RWPE2 (cell line): ENCODE measurements around the gene EMC9.

Experiments used
- ATAC-seq: fragments of 200-7000 bp; cut with Tn5 transposase; 3 replicates; pipeline ENCODE4 v1.9.1; 2021; ENCODE audit warnings: low read depth
- DNase-seq: peaks from one replicate; pipeline ENCODE4 v3.0.0-alpha.2; 2020; ENCODE audit warnings: low spot score
- H3K27ac ChIP-seq: fragments of 450-650 bp; 2 replicates; pipeline ENCODE4 v1.5.1; 2017; ENCODE audit warnings: mild to moderate bottlenecking; ENCODE audit not compliant: poor library complexity, severe bottlenecking
- H3K27me3 ChIP-seq: fragments of 250-450 bp; sonication (Bioruptor Pico); 2 replicates; pipeline ENCODE4 v1.5.1; 2021; ENCODE audit warnings: mild to moderate bottlenecking, moderate library complexity; ENCODE audit not compliant: insufficient read depth, poor library complexity, severe bottlenecking
- H3K36me3 ChIP-seq: fragments of 250-450 bp; sonication (Bioruptor Pico); 2 replicates; pipeline ENCODE4 v1.5.1; 2020; ENCODE audit warnings: low read depth, mild to moderate bottlenecking, moderate library complexity
- H3K4me1 ChIP-seq: fragments of 250-450 bp; sonication (Bioruptor Pico); 2 replicates; pipeline ENCODE4 v1.5.1; 2021; ENCODE audit warnings: mild to moderate bottlenecking, moderate library complexity; ENCODE audit not compliant: insufficient read depth, poor library complexity, severe bottlenecking
- H3K4me3 ChIP-seq: fragments of 250-450 bp; sonication (Bioruptor Pico); 2 replicates; pipeline ENCODE4 v1.5.1; 2021; ENCODE audit warnings: mild to moderate bottlenecking, moderate library complexity; ENCODE audit not compliant: severe bottlenecking
- H3K9me3 ChIP-seq: fragments of 250-450 bp; sonication (Bioruptor Pico); 2 replicates; pipeline ENCODE4 v1.5.1; 2021; ENCODE audit warnings: mild to moderate bottlenecking, moderate library complexity; ENCODE audit not compliant: severe bottlenecking
- TF ChIP-seq, protein P1 (sequence below): fragments of 450-650 bp; IDR thresholded peaks from one replicate; pipeline ENCODE4 v1.5.1; 2017; ENCODE audit warnings: mild to moderate bottlenecking, moderate library complexity; ENCODE audit not compliant: poor library complexity, severe bottlenecking

EMC9 gene

DNA sequence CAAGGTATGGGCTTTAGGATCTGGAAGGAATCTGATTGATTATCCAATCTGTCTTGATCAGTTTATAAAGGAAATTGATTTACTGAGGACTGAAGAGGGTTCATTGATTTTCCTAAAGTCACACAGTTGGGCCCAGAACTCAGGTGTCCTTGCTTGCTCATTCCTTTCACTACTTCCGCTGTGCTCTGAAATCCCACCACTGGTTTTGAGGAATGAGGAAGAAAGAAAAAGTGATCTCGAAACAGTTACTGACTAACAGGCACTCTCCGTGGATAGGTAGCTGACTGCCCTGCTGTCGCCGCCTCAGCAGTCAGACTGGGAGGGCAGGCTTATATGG is 11.0 kb downstream of the EMC9 start, which contains the start of gene FITM1:
TSS of gene FITM1 (plus strand) at position 280 of the 337 bp plus-strand sequence. CDS start 905 bp downstream, outside the sequence.
- ATAC-seq: no peak
- H3K27ac ChIP-seq: no peak within 1 kb of the TSS
- H3K4me1 ChIP-seq: peaks cover 5% of the 10 kb centered on the region
- no peaks in the 10 kb centered on the region for H3K27me3 ChIP-seq
- H3K4me3 ChIP-seq: no peak within 1 kb of the TSS
- TF ChIP-seq, protein P1, sequence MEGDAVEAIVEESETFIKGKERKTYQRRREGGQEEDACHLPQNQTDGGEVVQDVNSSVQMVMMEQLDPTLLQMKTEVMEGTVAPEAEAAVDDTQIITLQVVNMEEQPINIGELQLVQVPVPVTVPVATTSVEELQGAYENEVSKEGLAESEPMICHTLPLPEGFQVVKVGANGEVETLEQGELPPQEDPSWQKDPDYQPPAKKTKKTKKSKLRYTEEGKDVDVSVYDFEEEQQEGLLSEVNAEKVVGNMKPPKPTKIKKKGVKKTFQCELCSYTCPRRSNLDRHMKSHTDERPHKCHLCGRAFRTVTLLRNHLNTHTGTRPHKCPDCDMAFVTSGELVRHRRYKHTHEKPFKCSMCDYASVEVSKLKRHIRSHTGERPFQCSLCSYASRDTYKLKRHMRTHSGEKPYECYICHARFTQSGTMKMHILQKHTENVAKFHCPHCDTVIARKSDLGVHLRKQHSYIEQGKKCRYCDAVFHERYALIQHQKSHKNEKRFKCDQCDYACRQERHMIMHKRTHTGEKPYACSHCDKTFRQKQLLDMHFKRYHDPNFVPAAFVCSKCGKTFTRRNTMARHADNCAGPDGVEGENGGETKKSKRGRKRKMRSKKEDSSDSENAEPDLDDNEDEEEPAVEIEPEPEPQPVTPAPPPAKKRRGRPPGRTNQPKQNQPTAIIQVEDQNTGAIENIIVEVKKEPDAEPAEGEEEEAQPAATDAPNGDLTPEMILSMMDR: no peak
- no peaks in the 10 kb centered on the region for H3K36me3 ChIP-seq
- no peaks in the 10 kb centered on the region for H3K9me3 ChIP-seq
- DNase-seq: no peak

DNA sequence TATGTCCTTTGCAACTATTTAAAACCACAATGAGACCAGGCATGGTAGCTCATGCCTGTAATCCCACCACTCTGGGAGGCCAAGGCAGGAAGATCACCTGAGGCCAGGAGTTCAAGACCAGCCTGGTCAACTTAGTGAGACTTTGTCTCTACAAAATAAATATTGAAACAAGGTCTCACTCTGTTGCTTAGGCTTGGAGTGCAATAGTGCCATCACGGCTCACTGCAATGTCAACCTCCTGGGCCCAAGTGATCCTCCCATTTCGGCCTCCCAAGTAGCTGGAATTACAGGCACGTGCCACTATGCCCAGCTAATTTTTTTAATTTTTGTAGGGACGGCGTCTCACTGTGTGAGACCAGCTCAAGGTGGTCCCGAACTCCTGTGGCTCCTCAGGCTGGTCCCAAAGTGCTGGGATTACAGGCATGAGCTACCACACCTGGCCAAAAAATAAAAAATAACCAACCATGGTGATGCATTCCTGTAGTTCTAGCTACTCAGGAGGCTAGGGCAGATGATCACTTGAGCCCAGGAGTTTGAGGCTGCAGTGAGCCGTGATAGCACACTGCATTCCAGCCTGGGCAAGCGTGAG is 11.9 kb downstream of the EMC9 start:
- peaks cover 5% of the 10 kb centered on the region for H3K4me1 ChIP-seq
- no peaks in the 10 kb centered on the region for H3K9me3 ChIP-seq
- DNase-seq (no peak), ATAC-seq (no peak)
- no peak overlapping the region for H3K4me3 ChIP-seq
- no peaks in the 10 kb centered on the region for H3K27me3 ChIP-seq
- H3K36me3 ChIP-seq: no peaks in the 10 kb centered on the region
- H3K27ac ChIP-seq: no peak overlapping the region
- TF ChIP-seq, protein P1: no peak

DNA sequence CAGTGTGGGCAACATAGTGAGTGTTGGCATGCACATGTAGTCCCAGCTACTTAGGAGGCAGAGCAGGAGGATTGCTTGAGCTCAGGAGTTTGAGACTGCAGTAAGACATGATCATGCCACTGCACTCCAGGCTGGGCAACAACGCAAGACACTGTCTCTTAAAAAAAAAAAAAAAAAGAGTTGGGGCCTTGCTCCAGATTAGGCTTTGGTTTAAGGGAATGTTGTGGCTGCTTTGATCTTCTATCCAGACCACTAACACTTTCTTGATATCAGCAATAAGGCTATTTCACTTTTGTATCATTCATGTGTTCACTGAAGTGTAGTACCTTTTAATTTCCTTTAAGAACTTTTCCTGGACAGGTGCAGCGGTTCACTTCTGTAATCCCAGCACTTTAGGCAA is 13.7 kb downstream of the EMC9 start:
- Histone ChIP-seq H3K27ac (no peak overlapping the region), H3K4me3 (no peak overlapping the region), H3K4me1 (peaks cover 5% of the 10 kb centered on the region), H3K27me3 (no peaks in the 10 kb centered on the region), H3K36me3 (no peaks in the 10 kb centered on the region), H3K9me3 (no peaks in the 10 kb centered on the region)
- TF ChIP-seq, protein P1: no peak
- ATAC-seq (no peak), DNase-seq (no peak)

DNA sequence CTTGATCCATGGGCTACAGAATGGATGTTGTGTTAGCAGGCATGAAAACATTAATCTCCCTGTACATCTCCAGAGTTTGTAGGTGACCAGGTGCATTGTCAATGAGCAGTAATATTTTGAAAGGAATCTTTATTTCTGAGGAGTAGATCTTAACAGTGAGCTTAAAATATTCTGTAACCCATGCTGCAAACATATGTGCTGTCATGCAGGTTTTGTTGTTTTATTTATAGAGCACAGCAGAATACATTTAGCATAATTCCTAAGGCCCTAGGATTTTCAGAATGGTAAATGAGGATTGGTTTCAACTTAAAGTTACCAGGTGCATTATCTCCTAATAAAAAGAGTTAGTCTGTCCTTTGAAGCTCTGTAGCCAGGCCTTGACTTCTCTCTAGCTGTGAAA is 14.5 kb downstream of the EMC9 start:
- no peak for DNase-seq
- Histone ChIP-seq H3K27ac (no peak overlapping the region), H3K36me3 (no peaks in the 10 kb centered on the region), H3K4me1 (no peaks in the 10 kb centered on the region), H3K27me3 (no peaks in the 10 kb centered on the region), H3K4me3 (no peak overlapping the region), H3K9me3 (no peaks in the 10 kb centered on the region)
- TF ChIP-seq, protein P1: no peak
- no peak for ATAC-seq
